HEK293 (cell line): ENCODE measurements around the gene YIPF1.

Experiments used
- GLIS1 ChIP-seq: fragments of 450-650 bp; formaldehyde crosslinking; IDR thresholded peaks from 2 replicates; pipeline ENCODE4 v1.5.1; 2016; ENCODE audit warnings: missing biosample characterization, missing genetic modification characterization
- YY2 ChIP-seq: fragments of 450-650 bp; formaldehyde crosslinking; IDR thresholded peaks from 2 replicates; pipeline ENCODE4 v1.5.1; 2016; ENCODE audit warnings: missing biosample characterization, missing genetic modification characterization
- ZBTB20 ChIP-seq: fragments of 450-650 bp; formaldehyde crosslinking; IDR thresholded peaks from 2 replicates; pipeline ENCODE4 v1.5.1; 2016; ENCODE audit warnings: missing biosample characterization, missing genetic modification characterization
- ZFP3 ChIP-seq: fragments of 450-650 bp; formaldehyde crosslinking; IDR thresholded peaks from 2 replicates; pipeline ENCODE4 v1.5.1; 2016; ENCODE audit warnings: low read depth, missing biosample characterization, missing genetic modification characterization
- ZNF184 ChIP-seq: fragments of 450-650 bp; IDR thresholded peaks from 2 replicates; pipeline ENCODE4 v1.5.1; 2018; ENCODE audit warnings: missing biosample characterization, mild to moderate bottlenecking, missing genetic modification characterization
- ZNF558 ChIP-seq: fragments of 450-650 bp; formaldehyde crosslinking; IDR thresholded peaks from 2 replicates; pipeline ENCODE4 v1.5.1; 2016; ENCODE audit warnings: missing biosample characterization, missing genetic modification characterization
- TF ChIP-seq, protein P1 (sequence below): fragments of 450-650 bp; formaldehyde crosslinking; IDR thresholded peaks from 2 replicates; pipeline ENCODE4 v1.5.1; 2016; ENCODE audit warnings: missing biosample characterization, missing genetic modification characterization
- TF ChIP-seq, protein P2 (sequence below): fragments of 450-650 bp; formaldehyde crosslinking; optimal IDR thresholded peaks from 2 replicates; pipeline ENCODE3; 2016; ENCODE audit warnings: missing biosample characterization, mild to moderate bottlenecking, missing genetic modification characterization
- TF ChIP-seq, protein P3 (sequence below): fragments of 450-650 bp; formaldehyde crosslinking; IDR thresholded peaks from 2 replicates; pipeline ENCODE4 v1.5.1; 2016; ENCODE audit warnings: missing biosample characterization, missing genetic modification characterization
- TF ChIP-seq, protein P4 (sequence below): fragments of 450-650 bp; IDR thresholded peaks from 2 replicates; pipeline ENCODE4 v1.5.1; 2018; ENCODE audit warnings: missing biosample characterization, missing genetic modification characterization

DNA sequence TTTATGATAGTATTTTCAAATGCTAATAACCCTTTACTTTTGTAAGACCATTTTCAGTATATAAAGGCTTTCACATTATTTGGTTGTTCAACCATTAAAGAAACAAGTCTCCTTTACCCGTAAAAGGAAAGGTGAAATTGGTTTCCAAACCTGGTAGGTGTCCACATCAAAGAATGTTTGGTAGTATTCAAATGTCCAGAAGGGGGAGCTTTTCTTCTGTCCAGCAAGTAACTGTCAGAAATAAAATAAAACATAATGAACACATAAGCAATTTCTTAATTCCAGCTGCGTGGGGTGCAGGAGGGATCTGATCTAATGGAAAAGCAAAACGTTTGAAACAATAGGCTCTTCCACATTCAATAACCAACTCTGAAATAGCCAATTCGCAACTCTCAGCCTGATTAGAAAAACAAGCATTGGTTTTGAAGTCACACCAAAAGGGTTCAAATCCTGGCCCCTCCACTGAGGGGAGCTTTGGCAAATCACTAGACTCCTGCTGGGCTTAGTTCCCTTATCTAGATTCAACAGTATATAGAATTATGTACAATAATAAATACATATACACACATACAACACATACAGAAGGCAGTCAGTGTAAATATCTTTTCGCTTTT, 11.0 kb downstream of the YIPF1 start:
- TF ChIP-seq ZNF184 (tag by site-specific recombination): no peak
- TF ChIP-seq, protein P1, sequence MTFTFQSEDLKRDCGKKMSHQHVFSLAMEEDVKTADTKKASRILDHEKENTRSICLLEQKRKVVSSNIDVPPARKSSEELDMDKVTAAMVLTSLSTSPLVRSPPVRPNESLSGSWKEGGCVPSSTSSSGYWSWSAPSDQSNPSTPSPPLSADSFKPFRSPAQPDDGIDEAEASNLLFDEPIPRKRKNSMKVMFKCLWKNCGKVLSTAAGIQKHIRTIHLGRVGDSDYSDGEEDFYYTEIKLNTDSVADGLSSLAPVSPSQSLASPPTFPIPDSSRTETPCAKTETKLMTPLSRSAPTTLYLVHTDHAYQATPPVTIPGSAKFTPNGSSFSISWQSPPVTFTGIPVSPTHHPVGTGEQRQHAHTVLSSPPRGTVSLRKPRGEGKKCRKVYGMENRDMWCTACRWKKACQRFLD (tag by site-specific recombination): no peak
- TF ChIP-seq, protein P2, sequence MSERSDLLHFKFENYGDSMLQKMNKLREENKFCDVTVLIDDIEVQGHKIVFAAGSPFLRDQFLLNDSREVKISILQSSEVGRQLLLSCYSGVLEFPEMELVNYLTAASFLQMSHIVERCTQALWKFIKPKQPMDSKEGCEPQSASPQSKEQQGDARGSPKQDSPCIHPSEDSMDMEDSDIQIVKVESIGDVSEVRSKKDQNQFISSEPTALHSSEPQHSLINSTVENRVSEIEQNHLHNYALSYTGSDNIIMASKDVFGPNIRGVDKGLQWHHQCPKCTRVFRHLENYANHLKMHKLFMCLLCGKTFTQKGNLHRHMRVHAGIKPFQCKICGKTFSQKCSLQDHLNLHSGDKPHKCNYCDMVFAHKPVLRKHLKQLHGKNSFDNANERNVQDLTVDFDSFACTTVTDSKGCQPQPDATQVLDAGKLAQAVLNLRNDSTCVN: no peak
- no peak for TF ChIP-seq ZFP3 (tag by site-specific recombination)
- TF ChIP-seq, protein P3, sequence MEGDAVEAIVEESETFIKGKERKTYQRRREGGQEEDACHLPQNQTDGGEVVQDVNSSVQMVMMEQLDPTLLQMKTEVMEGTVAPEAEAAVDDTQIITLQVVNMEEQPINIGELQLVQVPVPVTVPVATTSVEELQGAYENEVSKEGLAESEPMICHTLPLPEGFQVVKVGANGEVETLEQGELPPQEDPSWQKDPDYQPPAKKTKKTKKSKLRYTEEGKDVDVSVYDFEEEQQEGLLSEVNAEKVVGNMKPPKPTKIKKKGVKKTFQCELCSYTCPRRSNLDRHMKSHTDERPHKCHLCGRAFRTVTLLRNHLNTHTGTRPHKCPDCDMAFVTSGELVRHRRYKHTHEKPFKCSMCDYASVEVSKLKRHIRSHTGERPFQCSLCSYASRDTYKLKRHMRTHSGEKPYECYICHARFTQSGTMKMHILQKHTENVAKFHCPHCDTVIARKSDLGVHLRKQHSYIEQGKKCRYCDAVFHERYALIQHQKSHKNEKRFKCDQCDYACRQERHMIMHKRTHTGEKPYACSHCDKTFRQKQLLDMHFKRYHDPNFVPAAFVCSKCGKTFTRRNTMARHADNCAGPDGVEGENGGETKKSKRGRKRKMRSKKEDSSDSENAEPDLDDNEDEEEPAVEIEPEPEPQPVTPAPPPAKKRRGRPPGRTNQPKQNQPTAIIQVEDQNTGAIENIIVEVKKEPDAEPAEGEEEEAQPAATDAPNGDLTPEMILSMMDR: no peak
- TF ChIP-seq ZNF558 (tag by site-specific recombination): no peak
- TF ChIP-seq YY2 (tag by site-specific recombination): no peak
- no peak for TF ChIP-seq GLIS1
- no peak for TF ChIP-seq ZBTB20
- TF ChIP-seq, protein P4, sequence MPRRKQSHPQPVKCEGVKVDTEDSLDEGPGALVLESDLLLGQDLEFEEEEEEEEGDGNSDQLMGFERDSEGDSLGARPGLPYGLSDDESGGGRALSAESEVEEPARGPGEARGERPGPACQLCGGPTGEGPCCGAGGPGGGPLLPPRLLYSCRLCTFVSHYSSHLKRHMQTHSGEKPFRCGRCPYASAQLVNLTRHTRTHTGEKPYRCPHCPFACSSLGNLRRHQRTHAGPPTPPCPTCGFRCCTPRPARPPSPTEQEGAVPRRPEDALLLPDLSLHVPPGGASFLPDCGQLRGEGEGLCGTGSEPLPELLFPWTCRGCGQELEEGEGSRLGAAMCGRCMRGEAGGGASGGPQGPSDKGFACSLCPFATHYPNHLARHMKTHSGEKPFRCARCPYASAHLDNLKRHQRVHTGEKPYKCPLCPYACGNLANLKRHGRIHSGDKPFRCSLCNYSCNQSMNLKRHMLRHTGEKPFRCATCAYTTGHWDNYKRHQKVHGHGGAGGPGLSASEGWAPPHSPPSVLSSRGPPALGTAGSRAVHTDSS (tag by site-specific recombination): no peak
